Measurements from ENCODE around the gene GCGR. TPM values are rescaled to one million over a fixed set of nuclear protein-coding genes. Genes with fewer than 3 reads are reported as not detected.

Gene GCGR
- total RNA-seq, 1 experiment from 2014 or later = not detected

DNA sequence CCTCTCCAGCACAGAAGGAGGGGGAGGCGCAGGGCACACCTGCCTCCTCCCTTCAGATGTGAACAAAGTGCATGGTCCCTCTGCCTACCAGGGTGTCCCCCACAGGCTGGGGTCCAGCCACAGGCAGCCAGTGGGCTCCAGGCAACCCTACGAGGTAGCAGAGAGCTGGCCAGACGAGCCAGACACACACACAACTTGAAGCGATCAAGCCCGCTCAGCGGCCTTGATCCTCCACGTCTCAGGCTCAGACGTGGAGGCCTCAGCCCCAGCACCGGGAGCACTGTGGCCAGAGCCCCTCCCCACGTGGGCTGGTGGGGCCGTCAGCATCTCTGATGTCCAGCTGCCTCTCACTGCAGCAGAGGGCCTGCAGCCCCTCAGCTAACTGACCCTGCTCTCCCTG, 20.6 kb downstream of the GCGR start:
- no peaks in the 10 kb centered on the region for H3K9me2 ChIP-seq (replicated peaks; ENCODE audit: insufficient read depth, low read length)
- no peak for DNase-seq
- H3K4me3 ChIP-seq (ENCODE audit: low read length) = no peak overlapping the region
- no peak overlapping the region for H3K4me2 ChIP-seq (ENCODE audit: low read depth, low read length, poor library complexity, severe bottlenecking)
- H3K9me3 ChIP-seq (ENCODE audit: low read length) = no peaks in the 10 kb centered on the region
- no peak overlapping the region for H3K9ac ChIP-seq (ENCODE audit: low read length)
- H2AFZ ChIP-seq (ENCODE audit: low read length) = no peak overlapping the region
- no peaks in the 10 kb centered on the region for H3K79me2 ChIP-seq (ENCODE audit: low read length)
- no peaks in the 10 kb centered on the region for H3K36me3 ChIP-seq (ENCODE audit: insufficient read depth, low read length)
- no peaks in the 10 kb centered on the region for H3K4me1 ChIP-seq (ENCODE audit: low read length)
- no peaks in the 10 kb centered on the region for H4K20me1 ChIP-seq (ENCODE audit: insufficient read depth, low read depth, low read length)
- H3K27me3 ChIP-seq (ENCODE audit: low read length) = no peaks in the 10 kb centered on the region
- H3K27ac ChIP-seq (ENCODE audit: low read length) = no peak overlapping the region

DNA sequence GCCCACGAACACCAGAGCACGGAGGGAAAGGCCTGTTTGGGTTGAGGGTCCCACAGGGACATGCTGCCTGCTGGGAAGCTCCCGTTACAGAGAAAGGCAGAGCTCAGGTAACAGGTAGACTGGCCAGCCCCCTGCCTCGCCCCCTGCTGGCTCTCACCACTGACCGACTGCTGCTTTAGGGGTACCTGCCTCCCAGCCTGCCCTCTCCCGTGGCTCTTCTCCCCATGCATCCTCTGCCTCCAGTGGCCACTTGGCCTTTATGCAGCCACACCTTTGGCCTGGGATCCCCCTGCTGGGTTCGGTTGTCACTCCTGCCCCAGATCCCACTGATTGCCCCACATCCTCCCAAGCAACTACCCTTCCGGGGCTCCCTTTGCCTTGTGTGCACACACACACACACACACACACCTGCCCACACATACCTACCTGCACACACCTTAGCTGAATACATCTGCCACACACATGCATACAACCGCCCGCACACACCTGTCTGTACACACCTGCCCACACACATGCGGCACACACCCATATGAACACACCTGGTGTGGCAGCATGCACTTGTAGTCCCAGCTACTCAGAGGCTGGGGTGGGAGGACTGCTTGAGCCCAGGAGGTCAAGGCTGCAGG, 22.0 kb downstream of the GCGR start:
- Histone ChIP-seq H3K36me3 (ENCODE audit: insufficient read depth, low read length) (no peaks in the 10 kb centered on the region), H4K20me1 (ENCODE audit: insufficient read depth, low read depth, low read length) (no peaks in the 10 kb centered on the region), H3K4me2 (ENCODE audit: low read depth, low read length, poor library complexity, severe bottlenecking) (no peak overlapping the region), H3K4me3 (ENCODE audit: low read length) (no peak overlapping the region), H3K27ac (ENCODE audit: low read length) (no peak overlapping the region), H3K4me1 (ENCODE audit: low read length) (no peaks in the 10 kb centered on the region), H3K9ac (ENCODE audit: low read length) (no peak overlapping the region), H3K27me3 (ENCODE audit: low read length) (no peaks in the 10 kb centered on the region), H3K9me3 (ENCODE audit: low read length) (no peaks in the 10 kb centered on the region), H3K79me2 (ENCODE audit: low read length) (no peaks in the 10 kb centered on the region), H2AFZ (ENCODE audit: low read length) (no peak overlapping the region), H3K9me2 (replicated peaks; ENCODE audit: insufficient read depth, low read length) (no peaks in the 10 kb centered on the region)
- no peak for DNase-seq

DNA sequence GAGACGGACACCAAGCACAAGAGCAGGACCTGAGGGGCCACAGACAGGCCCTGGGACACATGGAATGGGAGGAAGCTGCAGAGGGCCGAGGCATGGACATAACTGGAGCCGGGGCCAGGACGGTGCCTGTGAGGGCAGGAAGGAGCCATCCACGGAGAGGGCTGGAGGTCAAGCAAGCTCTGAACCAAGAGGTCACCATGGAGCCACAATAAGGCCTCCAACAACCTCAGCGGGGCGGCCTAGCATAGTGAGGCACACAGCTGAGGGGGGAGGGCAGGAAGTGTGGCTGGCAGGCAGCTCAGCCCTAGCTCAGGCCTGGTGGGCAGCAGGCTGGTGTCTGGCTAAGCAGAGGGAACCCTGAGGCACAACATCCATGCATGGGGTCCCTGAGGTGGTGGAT, 24.7 kb downstream of the GCGR start:
- no peaks in the 10 kb centered on the region for H3K27me3 ChIP-seq (ENCODE audit: low read length)
- H3K4me1 ChIP-seq (ENCODE audit: low read length) = peaks cover 20% of the 10 kb centered on the region
- H3K4me3 ChIP-seq (ENCODE audit: low read length) = no peak overlapping the region
- no peak overlapping the region for H2AFZ ChIP-seq (ENCODE audit: low read length)
- H3K36me3 ChIP-seq (ENCODE audit: insufficient read depth, low read length) = no peaks in the 10 kb centered on the region
- DNase-seq = no peak
- H3K79me2 ChIP-seq (ENCODE audit: low read length) = peaks cover 15% of the 10 kb centered on the region
- H3K4me2 ChIP-seq (ENCODE audit: low read depth, low read length, poor library complexity, severe bottlenecking) = no peak overlapping the region
- no peaks in the 10 kb centered on the region for H3K9me3 ChIP-seq (ENCODE audit: low read length)
- no peak overlapping the region for H3K9ac ChIP-seq (ENCODE audit: low read length)
- no peaks in the 10 kb centered on the region for H4K20me1 ChIP-seq (ENCODE audit: insufficient read depth, low read depth, low read length)
- no peaks in the 10 kb centered on the region for H3K9me2 ChIP-seq (replicated peaks; ENCODE audit: insufficient read depth, low read length)
- no peak overlapping the region for H3K27ac ChIP-seq (ENCODE audit: low read length)

DNA sequence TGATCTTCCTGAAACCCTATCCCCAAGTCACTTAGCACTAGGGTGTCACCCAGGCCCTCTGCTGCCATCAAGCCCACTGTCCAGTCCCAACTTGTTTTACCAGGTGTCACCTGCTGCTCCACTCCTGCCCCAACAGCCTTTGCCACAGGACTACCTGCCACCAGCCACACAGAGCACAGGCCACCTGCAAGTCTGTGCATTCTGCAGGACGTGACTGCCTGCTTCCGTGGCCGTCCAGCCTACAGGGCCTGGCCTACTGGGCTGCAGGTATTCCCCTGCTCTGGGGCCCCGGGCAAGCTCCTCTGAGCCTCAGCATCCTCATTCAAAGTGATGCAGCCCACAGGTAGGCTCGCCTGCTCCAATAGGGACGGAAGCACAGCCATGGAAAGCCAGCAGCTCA, 25.9 kb downstream of the GCGR start:
- H3K36me3 ChIP-seq (ENCODE audit: insufficient read depth, low read length) = no peaks in the 10 kb centered on the region
- no peak overlapping the region for H3K27ac ChIP-seq (ENCODE audit: low read length)
- H3K4me3 ChIP-seq (ENCODE audit: low read length) = no peak overlapping the region
- H3K9ac ChIP-seq (ENCODE audit: low read length) = no peak overlapping the region
- H3K79me2 ChIP-seq (ENCODE audit: low read length) = peaks cover 25% of the 10 kb centered on the region
- H3K9me3 ChIP-seq (ENCODE audit: low read length) = no peaks in the 10 kb centered on the region
- no peaks in the 10 kb centered on the region for H3K9me2 ChIP-seq (replicated peaks; ENCODE audit: insufficient read depth, low read length)
- no peak for DNase-seq
- peaks cover 30% of the 10 kb centered on the region for H3K4me1 ChIP-seq (ENCODE audit: low read length)
- no peaks in the 10 kb centered on the region for H4K20me1 ChIP-seq (ENCODE audit: insufficient read depth, low read depth, low read length)
- no peak overlapping the region for H2AFZ ChIP-seq (ENCODE audit: low read length)
- no peak overlapping the region for H3K4me2 ChIP-seq (ENCODE audit: low read depth, low read length, poor library complexity, severe bottlenecking)
- no peaks in the 10 kb centered on the region for H3K27me3 ChIP-seq (ENCODE audit: low read length)

DNA sequence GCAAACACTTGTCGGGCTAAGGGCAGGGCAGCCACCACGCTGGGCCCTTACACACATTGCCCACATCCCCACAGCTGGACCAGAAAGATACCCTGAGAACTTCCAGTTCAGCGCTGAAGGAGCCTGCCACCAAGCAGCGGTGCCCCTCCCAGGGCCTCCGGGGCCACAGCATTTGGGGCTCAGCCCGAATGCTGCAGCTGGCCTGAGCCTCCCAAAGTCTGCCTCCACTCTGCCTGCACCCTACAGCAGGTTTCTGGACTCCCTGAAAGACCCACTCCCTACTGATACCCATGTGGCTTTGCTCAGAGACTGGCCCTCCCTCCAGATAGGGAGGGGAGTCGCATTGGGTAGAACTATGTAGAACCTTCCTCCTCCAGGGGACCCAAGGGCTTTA, 27.6 kb downstream of the GCGR start:
- Histone ChIP-seq H3K27me3 (ENCODE audit: low read length) (no peaks in the 10 kb centered on the region), H3K9me3 (ENCODE audit: low read length) (no peaks in the 10 kb centered on the region), H3K79me2 (ENCODE audit: low read length) (peaks cover 25% of the 10 kb centered on the region), H3K9ac (ENCODE audit: low read length) (peak overlapping the region; percentile 93), H3K4me2 (ENCODE audit: low read depth, low read length, poor library complexity, severe bottlenecking) (peak overlapping the region; percentile 98), H3K27ac (ENCODE audit: low read length) (peak overlapping the region; percentile 56; the same call in 1 of the 2 replicates), H4K20me1 (ENCODE audit: insufficient read depth, low read depth, low read length) (no peaks in the 10 kb centered on the region), H3K4me1 (ENCODE audit: low read length) (peaks cover 30% of the 10 kb centered on the region), H3K36me3 (ENCODE audit: insufficient read depth, low read length) (no peaks in the 10 kb centered on the region), H2AFZ (ENCODE audit: low read length) (peak overlapping the region; percentile 45; the same call in 1 of the 2 replicates), H3K9me2 (replicated peaks; ENCODE audit: insufficient read depth, low read length) (no peaks in the 10 kb centered on the region), H3K4me3 (ENCODE audit: low read length) (peak overlapping the region; percentile 93)
- no peak for DNase-seq

DNA sequence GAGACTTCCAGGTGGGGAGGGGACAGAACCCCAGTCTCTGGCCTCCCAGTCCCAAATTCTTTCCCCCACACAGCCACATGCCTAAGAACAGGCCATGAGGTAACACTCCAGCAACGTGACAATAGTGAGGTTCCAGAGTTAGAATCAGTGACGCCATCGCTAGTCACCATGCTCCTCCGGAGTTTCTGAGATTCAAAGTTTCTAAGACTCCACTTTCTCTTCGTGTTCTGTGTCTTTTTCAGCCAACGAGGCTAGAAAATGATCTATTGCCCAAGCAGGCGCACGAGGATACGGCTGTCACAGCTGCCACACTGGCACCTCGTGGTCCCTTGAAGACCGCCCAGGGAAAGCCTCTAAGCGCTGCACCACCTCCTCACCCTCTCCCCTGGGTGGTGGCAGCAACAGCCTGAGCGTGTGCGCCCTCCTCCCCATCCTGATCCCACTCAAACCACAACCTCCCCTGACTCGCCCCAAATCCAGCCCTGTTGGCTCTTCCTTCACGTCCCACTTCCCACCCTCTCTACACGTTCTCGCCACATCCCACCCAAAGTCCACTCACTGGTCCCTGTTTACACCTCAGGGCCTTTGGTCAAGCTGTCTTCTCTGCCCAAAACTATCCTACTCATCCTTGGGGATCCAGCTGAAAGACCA, 28.1 kb downstream of the GCGR start:
- Histone ChIP-seq H3K9me2 (replicated peaks; ENCODE audit: insufficient read depth, low read length) (no peaks in the 10 kb centered on the region), H3K27me3 (ENCODE audit: low read length) (no peaks in the 10 kb centered on the region), H3K9ac (ENCODE audit: low read length) (peak overlapping the region; percentile 93), H3K9me3 (ENCODE audit: low read length) (no peaks in the 10 kb centered on the region), H4K20me1 (ENCODE audit: insufficient read depth, low read depth, low read length) (no peaks in the 10 kb centered on the region), H3K4me2 (ENCODE audit: low read depth, low read length, poor library complexity, severe bottlenecking) (peak overlapping the region; percentile 98), H2AFZ (ENCODE audit: low read length) (peak overlapping the region; percentile 45; the same call in 1 of the 2 replicates), H3K4me3 (ENCODE audit: low read length) (peak overlapping the region; percentile 93), H3K27ac (ENCODE audit: low read length) (peak overlapping the region; percentile 66), H3K4me1 (ENCODE audit: low read length) (peaks cover 30% of the 10 kb centered on the region), H3K79me2 (ENCODE audit: low read length) (peaks cover 25% of the 10 kb centered on the region), H3K36me3 (ENCODE audit: insufficient read depth, low read length) (no peaks in the 10 kb centered on the region)
- DNase-seq = peak; percentile 83

DNA sequence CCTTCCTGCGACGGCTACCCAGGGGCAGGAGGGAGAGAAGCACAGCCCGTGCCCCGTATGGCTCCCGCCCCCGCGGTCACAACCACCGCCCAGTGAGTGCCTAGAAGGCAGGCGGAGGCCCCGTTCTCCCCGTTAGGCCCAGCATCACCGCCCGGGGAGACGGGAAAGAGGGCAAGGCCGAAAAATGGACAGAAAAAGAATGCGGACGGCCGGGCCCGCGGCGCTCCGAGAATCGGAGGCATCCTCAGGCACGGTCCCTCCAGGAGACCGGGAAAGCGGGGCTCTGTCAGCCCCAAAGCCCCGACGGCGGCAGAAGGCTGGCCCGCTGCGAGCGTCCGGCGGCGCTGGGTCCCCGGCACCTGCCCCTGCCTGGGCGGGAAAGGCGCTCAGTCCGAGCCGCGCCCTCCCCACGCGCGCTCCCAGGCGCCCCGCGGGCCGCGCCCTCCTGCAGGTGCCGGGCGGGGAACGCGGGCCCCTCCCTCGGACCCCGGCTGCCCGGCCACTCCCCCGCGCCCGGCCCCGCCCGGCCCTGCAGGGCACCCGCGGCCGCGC, 28.7 kb downstream of the GCGR start:
- H3K9me2 ChIP-seq (replicated peaks; ENCODE audit: insufficient read depth, low read length) = no peaks in the 10 kb centered on the region
- peak; percentile 70 for DNase-seq
- H3K27me3 ChIP-seq (ENCODE audit: low read length) = no peaks in the 10 kb centered on the region
- peak overlapping the region; percentile 1; the same call in 1 of the 2 replicates for H2AFZ ChIP-seq (ENCODE audit: low read length)
- no peaks in the 10 kb centered on the region for H4K20me1 ChIP-seq (ENCODE audit: insufficient read depth, low read depth, low read length)
- peaks cover 25% of the 10 kb centered on the region for H3K79me2 ChIP-seq (ENCODE audit: low read length)
- peak overlapping the region; percentile 98 for H3K4me2 ChIP-seq (ENCODE audit: low read depth, low read length, poor library complexity, severe bottlenecking)
- peaks cover 30% of the 10 kb centered on the region for H3K4me1 ChIP-seq (ENCODE audit: low read length)
- H3K9me3 ChIP-seq (ENCODE audit: low read length) = no peaks in the 10 kb centered on the region
- peak overlapping the region; percentile 66 for H3K27ac ChIP-seq (ENCODE audit: low read length)
- H3K36me3 ChIP-seq (ENCODE audit: insufficient read depth, low read length) = no peaks in the 10 kb centered on the region
- H3K9ac ChIP-seq (ENCODE audit: low read length) = peak overlapping the region; percentile 93
- peak overlapping the region; percentile 93 for H3K4me3 ChIP-seq (ENCODE audit: low read length)

DNA sequence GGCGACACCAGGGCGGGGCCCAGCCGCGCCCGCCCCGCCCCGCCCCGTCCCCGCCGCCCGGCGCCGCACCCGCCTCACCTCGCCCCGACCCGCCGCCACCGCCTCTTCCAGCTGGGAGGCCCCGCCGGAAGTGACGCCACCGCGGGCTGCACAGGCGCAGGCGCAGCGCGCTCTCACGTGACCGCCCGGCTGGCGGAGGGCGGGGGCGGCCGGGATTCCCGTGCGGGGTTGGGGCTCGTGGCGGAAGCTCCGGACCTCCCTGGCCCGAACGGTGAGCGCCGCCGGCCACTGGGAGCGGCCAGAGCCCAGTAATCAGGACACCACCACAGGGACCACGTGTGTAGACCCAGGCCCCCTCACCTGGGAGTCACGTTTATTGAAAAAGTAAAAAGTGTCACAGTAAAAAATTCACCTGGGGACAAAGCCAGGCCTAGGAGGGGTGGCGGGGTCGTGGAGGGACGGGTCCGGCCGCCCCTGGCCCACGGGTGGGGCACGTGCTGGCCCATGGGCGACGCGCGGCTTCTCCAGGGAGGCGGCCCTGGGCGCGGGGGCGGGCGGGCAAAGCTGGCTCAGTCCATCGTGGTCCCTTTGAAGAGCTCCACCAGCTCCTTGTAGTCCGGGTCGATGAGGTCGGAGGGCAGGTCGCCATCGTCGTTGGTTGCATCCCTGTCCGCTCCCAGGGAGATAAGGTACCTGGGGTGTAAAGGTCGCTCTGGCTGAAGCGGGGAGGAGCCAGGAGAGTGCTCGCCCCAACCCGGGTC, 29.4 kb downstream of the GCGR start, which contains the start of gene MCRIP1:
MCRIP1 (minus strand) TSS at position 132 of the 761 bp plus-strand sequence. CDS start 8,785 bp downstream, outside the sequence.
- no peaks in the 10 kb centered on the region for H3K36me3 ChIP-seq (ENCODE audit: insufficient read depth, low read length)
- peak within 1 kb of the TSS; percentile 1; the same call in 1 of the 2 replicates for H2AFZ ChIP-seq (ENCODE audit: low read length)
- H3K9me3 ChIP-seq (ENCODE audit: low read length) = no peaks in the 10 kb centered on the region
- peak within 1 kb of the TSS; percentile 98 for H3K4me2 ChIP-seq (ENCODE audit: low read depth, low read length, poor library complexity, severe bottlenecking)
- H4K20me1 ChIP-seq (ENCODE audit: insufficient read depth, low read depth, low read length) = no peaks in the 10 kb centered on the region
- peak within 1 kb of the TSS; percentile 93 for H3K9ac ChIP-seq (ENCODE audit: low read length)
- no peaks in the 10 kb centered on the region for H3K9me2 ChIP-seq (replicated peaks; ENCODE audit: insufficient read depth, low read length)
- peak; percentile 98 for DNase-seq
- peaks cover 30% of the 10 kb centered on the region for H3K4me1 ChIP-seq (ENCODE audit: low read length)
- peaks cover 25% of the 10 kb centered on the region for H3K79me2 ChIP-seq (ENCODE audit: low read length)
- peak within 1 kb of the TSS; percentile 71 for H3K27ac ChIP-seq (ENCODE audit: low read length)
- peak within 1 kb of the TSS; percentile 97 for H3K4me3 ChIP-seq (ENCODE audit: low read length)
- no peaks in the 10 kb centered on the region for H3K27me3 ChIP-seq (ENCODE audit: low read length)

All from Karpas-422 (cell line).